Renal pelvis (tissue), 4 donors: ENCODE measurements around the gene CNTN2. TPM values are rescaled to one million over a fixed set of nuclear protein-coding genes. Genes with fewer than 3 reads are reported as not detected.

Source experiments
- DNase-seq: peaks from one replicate; pipeline ENCODE4 v3.0.0-alpha.2; 2013
- polyA plus RNA-seq, 3 donors: library from polyadenylated mRNA; unstranded; fragments of 120-200 nt; gene quantifications; one replicate each; pipeline ENCODE4 v1.2.1, GENCODE V29; 2013; ENCODE audit not compliant: insufficient read length in 3 of 3

The CNTN2 gene
- polyA plus RNA-seq, 3 donors: 0.77 to 1.1 (median 0.86) TPM

DNA sequence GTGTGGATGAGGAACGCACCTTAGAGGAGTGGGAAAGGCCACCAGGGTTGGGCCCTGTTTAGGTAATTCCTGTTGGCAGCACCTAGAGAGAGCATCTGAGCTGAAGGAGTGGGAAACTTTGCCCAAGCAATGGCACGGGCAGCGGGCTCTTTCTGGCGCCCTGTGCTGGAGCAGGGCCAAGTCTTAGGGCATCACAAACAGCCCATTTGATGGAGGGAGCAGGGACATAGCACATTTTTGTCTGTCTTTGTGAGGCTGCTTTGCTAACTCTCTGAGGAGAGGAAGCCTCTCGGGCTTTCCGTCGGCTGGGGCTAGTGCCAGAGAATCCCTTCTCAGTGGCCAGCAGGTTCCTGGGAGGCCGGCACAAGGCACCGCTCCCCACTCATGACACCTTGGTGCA, 22.5 kb upstream of the CNTN2 start:
- no peak for DNase-seq

DNA sequence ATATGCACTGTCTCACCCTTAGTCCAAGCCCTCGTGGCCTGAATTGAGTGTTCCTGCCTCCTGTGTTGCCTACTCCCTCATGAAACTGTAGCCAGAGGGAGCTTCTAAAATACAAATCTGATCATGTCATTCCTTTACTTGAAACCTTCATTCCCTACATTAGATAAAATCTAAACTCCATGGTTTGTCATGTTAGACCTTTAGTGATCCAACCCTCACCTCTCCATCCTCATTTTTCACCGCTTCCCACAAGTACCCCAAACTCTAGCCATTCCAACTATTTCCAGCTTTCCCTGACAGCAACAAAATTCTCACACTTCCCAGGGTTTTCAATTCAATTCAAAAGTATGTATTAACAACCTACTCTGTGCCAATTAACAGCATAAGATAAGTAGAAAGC, 18.3 kb upstream of the CNTN2 start:
- no peak for DNase-seq

DNA sequence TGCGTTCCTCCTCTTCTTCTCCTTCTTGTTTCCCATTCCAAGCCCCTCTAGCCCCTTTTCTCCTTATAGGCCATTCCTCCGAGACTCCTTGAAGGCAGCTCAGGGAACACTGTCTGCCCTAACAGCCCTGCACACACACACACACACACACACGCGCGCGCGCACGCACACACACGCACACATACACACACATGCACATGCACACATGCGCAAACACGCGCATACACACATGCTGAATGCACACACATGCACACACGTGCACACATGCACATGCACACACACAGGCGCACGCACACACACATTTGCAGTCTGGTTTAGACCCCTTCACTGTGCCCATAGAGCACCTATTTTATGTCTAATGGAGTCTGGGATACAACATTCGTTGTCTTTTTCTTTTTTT, 17.8 kb upstream of the CNTN2 start:
- no peak for DNase-seq

DNA sequence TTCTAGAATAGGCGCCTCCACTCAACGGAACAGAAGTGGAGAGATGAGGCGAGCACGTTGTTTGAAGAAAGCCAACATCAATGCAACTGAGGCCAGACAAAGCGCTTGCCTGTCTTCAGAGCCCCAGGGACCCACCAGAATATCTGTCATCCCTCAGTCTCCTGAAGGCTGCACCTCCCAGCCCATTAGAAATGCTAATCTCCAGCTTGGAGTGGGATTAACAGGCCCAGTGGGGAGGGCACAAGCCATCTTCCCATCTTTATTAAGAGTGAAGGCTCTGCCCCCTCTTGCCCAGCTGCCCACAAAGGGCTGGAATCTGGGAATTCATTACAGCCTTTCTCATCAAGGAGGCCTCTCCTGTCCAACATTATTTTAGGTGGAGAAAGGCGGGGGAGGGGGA, 16.8 kb upstream of the CNTN2 start:
- DNase-seq: no peak

DNA sequence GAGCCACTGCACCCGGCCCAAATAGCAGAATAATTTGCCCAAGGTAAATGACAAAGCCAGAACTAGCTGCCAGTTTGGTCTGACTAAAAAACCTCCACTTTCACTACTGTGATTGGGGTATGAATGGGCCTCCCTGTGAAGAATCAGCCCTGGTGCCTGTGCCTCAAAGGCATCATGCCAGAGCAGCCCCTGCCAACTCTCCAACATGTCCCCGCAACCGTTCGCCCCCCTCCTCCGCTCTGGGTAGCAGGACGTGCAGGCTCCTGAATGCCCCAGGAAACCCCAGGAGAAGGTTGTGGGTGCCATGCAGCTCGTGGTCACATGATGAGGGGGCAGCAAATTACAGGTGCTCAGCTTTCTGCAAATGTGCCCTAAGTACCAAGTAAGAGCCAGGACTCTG, 14.6 kb upstream of the CNTN2 start:
- DNase-seq: no peak

DNA sequence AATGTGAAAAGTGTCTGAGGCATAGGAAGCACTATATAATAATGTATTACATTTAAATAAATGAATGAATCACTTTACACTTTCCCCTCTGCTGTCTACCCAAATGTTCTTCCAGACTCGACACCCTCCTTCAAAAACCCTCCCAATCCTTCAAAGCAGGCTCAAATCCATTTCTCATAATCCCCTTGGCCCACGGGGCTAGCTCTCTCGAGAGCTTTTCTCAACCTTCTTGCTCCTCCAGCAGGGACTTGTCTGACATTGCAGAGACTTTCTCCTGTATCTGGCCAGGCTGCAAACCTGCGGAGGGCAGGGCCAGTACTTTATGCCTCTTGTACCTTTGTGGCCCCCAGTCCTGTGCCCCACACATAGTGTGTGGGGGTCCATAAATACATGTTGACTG, 14.1 kb upstream of the CNTN2 start:
- no peak for DNase-seq

DNA sequence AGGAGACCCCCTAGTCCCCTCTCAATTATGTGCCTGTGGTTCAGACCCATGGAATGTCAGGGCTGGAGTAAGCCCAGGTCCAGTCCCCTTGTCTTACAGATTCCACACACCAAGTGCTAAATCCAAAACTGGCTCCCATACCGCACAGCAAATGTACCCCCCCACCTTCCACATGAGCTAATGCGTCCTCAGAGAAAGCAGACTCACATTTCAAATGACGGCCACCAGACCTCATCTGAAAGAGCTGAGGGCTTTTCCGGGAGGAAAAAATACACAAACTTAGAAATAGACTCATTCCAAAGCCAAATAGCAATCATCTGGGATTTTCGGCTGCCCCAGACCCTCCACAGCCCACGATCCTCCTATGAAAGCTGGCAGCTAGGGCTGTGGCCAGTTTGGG, 12.8 kb upstream of the CNTN2 start:
- no peak for DNase-seq

DNA sequence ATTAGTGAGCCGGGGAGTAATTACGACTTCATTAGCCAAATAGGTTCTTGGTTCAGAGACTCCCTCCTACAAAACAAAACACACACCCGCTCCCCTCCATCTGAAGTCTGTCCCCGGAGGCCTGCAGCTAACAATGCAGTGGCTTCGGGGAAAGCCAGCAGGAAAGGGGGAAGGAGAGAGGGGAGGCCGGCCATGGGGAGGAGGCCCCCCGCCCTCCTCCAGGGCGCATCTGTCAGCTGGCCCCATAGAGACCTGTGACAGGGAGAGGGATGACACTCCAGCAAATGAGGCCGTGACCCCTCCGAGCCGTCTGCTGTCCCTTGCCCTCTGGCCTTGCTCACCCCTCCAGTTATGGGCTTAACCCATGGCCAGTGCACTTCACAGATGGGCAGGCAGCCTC, 12.1 kb upstream of the CNTN2 start:
- DNase-seq: no peak

DNA sequence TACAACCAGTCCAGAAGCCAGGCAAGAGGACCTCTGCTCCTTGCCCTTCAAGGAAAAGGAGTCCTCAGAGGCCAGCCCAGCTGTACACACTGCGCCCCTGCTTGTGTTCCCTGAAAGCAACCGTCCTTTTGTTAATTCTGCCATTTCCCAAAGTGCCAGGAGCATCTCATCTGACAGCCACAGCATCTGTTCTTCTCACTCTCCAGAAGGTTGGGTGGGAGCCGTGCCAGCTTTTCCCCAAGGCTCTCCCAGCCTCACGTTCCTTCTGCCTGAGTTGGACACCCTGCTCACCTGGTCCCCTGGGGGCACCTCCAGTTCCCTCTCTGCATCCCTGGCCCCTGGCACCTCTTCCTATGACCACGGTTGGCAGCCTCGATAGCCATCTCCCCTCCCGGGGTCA, 10.5 kb upstream of the CNTN2 start:
- DNase-seq: no peak

DNA sequence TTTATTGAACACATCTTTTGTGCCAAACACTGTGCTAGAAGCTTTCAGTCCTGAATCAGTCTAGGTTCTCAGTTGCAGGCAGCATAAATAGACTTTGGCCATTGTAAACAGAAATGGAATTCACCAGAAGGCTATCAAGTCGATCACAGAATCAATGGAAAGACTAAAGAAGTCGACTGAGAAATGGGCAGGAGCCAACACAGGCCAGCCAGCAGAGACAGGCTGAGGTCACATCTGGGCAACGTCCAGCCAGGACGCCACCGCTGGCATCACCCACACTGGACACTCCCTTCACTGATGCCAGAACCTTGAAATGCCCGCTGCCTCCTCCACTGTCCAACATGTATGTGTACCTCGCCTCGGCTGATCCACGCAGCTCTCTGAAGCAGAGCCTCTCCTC, 5.5 kb upstream of the CNTN2 start:
- DNase-seq: no peak

DNA sequence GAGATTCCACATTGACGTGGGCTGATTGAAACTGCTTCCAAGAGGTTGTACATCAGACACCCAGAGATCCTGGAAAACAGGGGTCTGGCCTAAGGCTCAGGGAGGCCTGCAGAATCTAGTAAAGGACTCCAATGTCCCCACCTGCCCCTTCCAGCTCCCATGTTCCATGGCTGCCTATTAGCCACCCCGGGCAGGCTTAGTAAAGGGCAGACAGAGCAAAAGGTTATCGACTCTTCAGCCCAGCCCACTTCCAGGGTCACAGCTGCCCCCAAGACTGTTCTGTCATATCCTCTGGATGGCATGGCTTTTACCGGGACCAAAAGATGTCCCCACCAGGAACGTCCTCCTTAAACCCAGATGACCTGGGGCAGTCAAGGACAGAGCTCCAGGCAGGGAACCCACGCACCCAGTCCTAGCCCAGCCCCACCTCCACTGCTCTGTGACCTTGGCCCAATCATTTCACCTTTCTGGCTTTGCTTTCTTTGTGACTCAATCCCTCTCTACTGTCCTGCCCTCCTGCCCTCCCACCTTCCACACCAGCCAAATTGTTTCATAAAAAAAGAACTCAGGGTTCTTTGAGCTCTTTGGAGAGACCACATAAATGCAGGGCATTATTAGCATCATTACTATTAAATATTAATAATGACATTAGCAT, 4.8 kb upstream of the CNTN2 start:
- no peak for DNase-seq

DNA sequence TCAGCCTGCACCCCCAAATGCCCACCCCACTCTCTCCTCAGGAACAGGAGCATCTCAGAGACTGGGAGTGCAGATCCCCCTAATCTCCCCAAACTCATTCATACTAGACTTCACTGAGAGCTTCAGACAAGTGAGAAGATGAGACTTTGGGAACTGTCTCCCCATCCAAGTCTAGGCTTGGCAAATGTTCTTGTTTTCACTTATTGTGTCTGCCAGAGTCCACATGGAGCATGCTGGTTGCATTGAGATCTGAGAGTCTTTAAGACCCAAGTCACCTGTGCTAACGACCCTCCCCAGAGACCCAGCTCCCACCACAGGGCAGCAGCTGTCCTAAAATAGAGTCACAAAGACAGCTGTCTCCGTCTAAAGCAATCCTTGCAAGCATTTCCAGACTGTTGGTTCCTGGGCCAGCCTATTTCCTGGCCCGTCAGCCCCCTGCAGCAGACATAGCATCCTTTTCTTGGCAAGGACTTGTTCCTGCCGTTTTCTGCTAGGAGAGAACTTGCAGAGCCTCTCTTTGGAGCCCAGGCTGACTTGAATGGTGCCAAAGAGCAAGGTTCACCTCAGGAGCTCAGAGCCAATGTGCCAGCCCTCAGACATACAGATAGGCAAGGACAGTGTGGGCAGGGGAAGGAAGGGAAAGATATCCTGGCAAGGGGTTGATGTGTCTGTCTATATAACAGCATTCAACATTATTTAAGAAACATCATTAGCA, 1.9 kb upstream of the CNTN2 start:
- no peak for DNase-seq

DNA sequence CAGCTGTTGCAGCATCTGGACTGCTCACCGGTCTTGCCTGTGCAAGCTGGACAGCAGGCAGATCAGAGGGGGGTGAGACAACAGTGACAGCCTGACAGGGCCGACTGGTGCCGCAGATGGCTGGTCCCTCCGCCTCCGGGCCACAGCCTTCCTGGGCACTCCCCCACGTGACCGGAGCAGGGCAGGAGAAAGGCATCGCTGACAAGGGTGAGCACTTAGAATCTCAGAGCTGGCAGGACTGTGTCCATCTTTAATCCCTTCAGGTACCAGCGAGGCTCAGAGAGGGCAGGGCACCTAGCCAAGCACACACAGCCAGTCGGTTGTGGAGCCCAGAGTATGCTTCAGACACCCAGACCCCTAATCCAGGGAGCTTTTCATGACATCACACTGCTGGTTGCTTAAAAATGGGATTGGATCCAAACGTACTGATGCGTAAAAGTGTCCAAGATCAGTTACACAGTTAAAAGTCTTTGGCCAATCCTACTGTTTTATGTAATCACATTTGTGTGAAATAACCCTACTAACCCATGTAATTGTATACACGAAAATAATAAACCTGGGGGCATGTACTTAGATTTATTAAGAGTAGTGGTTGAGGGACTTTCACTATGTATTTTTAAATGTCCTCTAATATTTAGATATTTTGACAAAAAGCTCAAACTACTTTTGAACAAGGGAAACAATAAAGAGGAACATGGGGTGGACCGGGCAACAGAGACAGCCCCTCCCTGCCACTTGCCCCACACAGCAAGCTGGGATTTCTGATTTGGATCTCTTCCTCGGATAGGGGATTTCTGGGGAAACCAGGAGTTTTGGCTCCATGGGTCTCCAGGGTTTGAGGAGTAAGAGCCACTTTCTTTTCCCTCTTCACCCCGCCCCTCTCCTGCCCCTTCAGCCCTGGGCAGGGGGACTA, 758 bp upstream of the CNTN2 start:
- no peak for DNase-seq

DNA sequence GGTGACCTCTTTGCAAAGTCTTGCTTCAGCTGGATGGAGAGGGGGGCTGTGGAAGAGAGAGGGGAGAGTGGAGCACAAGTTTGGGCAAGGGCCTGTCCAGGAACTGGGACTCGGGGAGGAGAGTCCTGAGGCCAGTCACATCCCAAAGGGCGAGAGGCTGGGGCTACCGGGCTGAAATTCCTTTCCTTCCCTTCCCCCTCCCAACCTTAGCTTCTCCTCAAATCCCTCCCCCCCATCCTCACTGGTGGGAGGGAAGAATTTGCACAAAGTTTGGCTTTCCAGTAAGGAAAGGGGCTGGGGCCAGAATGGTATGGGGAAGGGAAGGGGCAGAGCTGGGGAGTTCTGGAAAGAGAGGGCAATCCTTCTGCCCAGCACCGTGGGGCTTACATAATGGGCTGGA, 854 bp downstream of the CNTN2 start:
- no peak for DNase-seq

DNA sequence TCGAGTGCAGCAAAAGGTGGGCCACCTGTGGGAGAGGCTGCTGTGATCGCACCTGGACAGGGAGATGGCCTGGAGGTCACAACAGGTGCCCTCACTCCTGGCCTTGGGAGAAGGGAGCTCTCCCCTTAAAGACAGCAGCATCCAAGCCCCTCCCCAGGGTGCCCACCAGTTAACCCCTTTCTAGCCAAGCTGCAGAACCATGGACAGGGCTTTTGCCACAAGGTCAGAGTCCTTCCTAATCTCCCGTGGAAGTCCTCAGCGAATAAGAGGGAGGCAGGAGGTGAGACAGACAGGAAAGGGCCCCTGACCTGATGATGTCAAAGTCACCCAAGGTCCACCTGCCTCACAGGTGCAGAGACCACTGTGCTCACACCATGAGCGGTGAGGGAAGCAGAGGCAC, 1.7 kb downstream of the CNTN2 start:
- no peak for DNase-seq

DNA sequence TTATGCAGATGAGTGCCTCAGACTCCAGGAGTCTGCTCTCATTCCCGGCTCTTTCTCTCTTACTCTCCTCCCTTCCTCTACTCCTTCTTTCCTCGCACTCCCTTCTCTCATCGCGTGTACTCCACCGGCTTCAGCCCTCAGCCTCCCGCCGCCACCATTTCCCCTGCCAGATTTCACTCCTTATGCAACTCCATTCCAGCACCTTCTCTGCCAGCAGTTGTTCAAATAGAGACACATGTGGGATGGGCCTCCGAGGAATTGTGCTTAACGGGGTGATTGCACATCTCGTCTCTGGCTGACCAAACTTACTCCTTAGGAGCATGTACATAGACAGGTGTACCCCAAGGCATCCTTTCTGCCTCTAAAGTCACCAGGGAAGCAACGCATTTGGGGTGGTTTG, 2.1 kb downstream of the CNTN2 start:
- no peak for DNase-seq

DNA sequence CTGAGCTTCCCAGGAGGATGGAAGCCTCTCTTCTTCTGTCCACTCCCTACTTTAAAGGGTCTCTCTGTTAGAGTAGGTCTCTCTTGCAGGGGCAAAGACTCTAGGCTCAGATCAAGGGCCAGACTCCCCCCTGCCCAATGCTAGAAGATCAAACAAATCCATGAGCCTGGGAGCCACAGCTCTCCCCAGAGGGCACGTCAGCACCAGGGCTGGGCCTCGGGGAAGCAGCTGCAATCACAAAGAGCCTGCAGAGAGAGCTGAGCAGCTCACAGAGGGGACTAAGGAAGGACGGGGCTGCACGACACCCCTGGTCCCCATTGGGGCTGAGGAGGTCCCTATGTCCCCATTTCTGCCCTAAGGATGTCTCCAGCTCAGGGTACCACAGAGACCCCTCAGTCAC, 3.9 kb downstream of the CNTN2 start:
- DNase-seq: no peak

DNA sequence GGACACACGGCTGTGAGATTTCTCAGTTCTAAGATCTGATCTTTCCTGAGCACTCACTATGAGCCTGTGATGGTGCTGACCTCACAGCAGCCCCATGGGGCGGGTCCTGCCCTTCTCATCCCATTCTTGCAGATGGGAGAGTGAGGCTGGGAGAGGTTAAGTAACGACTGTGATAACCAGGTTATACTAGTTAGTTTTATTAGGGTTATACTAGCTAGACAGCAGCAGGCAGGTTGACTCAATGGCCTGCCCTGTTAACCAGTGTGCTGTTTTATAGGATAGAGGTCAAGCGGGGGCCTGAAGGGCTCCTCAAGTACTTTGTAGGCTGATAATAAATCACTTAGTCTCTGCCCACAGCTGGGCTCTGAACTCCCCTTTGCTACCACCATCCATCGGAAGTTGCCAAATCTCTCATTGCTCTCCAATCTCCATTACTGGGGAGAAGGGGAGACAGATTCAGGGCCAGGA, 4.8 kb downstream of the CNTN2 start:
- DNase-seq: no peak

DNA sequence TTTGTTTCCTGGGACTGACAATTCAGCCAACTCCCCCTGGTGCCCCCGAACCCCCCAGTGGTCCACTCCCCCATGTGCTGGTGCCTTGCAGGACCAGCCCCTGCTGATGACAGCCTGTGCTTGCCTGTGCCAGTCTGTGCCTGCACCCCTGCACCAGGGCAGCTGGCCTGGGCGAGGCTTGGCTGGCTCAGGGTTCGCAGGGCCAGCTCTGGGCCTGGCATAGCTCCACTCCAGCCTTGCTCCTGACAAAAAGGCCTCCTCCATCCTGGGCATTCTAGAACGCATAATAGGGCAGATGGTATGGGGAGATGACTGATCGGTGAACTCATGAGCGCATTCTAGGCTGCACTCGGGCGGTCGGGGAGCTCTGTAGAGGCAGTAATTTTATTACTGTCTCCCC, 5.4 kb downstream of the CNTN2 start:
- DNase-seq: no peak

DNA sequence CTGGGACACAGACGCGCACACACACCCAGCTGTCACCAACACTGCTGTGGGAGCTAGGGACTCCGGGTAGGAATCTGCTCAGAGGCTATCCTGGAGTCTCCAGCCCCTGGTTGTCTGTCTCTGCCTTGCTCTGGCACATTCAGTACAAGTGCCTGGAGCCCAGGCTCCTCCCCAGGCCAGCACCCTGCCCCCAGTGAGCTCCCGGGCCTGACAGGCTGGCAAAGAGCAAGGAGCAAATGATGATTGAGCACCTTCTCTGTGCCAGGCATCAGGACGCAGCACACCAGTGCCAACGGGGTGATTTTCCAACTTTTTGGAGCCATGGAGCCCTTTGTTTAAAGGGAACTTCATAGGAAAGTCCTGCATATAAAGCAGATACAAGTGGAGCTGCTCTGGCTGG, 6.5 kb downstream of the CNTN2 start:
- DNase-seq: no peak

DNA sequence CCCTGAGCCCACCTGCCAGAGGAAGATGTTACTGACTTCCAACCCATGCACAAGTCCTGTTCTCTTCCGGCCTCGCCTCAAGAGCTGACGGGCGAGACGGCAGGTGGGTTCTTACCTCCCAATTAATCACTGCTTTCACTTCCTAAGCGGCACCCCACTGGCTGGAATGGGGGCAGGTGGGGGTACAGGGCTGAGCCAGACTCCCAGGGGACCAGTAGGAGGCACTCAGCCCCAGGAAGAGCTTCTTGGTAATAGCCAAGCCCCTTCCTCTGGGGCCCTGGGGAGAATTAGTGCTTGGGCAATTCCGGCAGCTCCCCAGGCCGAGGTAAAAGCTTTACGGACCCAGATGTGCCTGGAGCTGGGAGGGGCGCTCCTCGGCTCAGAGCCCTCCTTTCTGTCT, 9.7 kb downstream of the CNTN2 start:
- DNase-seq: no peak

DNA sequence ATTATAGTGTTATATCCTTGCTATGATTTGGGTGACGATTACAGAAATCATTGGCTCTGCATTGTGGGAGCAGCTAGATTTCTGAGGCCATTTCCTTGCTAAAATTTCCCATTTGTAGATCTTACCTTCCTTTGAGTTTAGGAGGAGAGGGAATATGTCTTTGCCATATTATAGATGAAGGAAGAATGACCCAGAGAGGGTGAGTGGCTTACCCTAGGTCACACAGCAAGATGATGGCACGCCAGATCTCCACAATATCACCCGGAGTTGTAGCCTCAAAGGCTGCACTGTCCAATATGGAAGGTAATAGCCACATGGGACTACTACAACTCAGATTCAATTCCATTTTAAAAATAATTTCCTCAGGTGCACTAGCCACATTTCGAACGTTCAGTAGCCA, 10.3 kb downstream of the CNTN2 start:
- DNase-seq: no peak

DNA sequence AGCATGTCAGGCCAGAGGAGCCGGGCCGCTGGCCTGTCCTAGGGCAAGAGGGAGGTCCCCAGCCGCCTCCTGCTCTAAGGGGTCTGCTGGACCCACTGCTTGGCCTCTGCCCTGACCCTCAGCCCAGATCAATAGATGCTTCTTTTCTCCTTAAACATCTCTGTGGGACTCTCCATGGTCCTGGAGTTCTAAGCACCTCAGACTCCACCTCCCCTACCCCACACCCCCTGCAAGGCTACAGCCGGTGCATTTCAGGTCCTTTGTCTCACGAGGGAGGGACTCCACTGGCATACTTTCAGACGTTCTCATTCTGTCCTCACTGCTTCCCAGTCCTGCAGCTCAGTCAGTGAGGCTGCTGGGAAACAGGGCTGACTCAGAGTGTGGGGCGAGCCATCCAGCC, 11.0 kb downstream of the CNTN2 start:
- DNase-seq: no peak
